Kidney (tissue), 14 donors: ENCODE data around the gene TRPC6. TPM values are rescaled to one million over a fixed set of nuclear protein-coding genes. Genes with fewer than 3 reads are reported as not detected.

Experiments
- DNase-seq, 5 donors: peaks; one replicate each; pipeline ENCODE4 v3.0.0-alpha.2; 2013 to 2020
- FAIRE-seq: peaks from 2 replicates; lab custom pipeline; 2012; peaks lifted over from hg19 to GRCh38; lab: Jason Lieb, UNC
- H3K27ac ChIP-seq, 2 donors: one replicate each; pipeline ENCODE4 v1.7.0; 2013; ENCODE audit warnings: low read depth in 2 of 2, low read length in 2 of 2, inconsistent platforms in 1 of 2
- H3K27me3 ChIP-seq: one replicate; pipeline ENCODE4 v1.7.1; 2013; ENCODE audit warnings: low read length, inconsistent platforms; ENCODE audit not compliant: control insufficient read depth, insufficient read depth
- H3K36me3 ChIP-seq, 3 donors: one replicate each; pipeline versions ENCODE4 v1.7.0 to v1.7.1; 2013; ENCODE audit warnings: low read length in 3 of 3, control low read depth in 1 of 3, inconsistent platforms in 1 of 3; ENCODE audit not compliant: insufficient read depth in 3 of 3, control insufficient read depth in 2 of 3
- H3K4me1 ChIP-seq, 3 donors: one replicate each; pipeline versions ENCODE4 v1.7.0 to v1.7.1; 2013; ENCODE audit warnings: low read length in 3 of 3, inconsistent platforms in 1 of 3, low read depth in 1 of 3; ENCODE audit not compliant: control insufficient read depth in 2 of 3, insufficient read depth in 2 of 3
- H3K4me3 ChIP-seq, 3 donors: one replicate each; pipeline versions ENCODE4 v1.7.0 to v1.8.1; 2013; ENCODE audit warnings: low read length in 3 of 3, control low read depth in 1 of 3, inconsistent platforms in 1 of 3
- H3K9ac ChIP-seq, 3 donors: one replicate each; pipeline versions ENCODE4 v1.7.0 to v1.7.1; 2013; ENCODE audit warnings: low read length in 3 of 3, control low read depth in 1 of 3, inconsistent platforms in 1 of 3
- H3K9me3 ChIP-seq, 3 donors: one replicate each; pipeline versions ENCODE4 v1.7.0 to v1.7.1; 2013; ENCODE audit warnings: low read length in 3 of 3, control low read depth in 1 of 3, inconsistent platforms in 1 of 3; ENCODE audit not compliant: control insufficient read depth in 2 of 3, insufficient read depth in 1 of 3
- CTCF ChIP-seq: IDR thresholded peaks from 3 replicates; pipeline ENCODE4 v1.5.1; 2012; ENCODE audit warnings: mild to moderate bottlenecking, moderate library complexity, borderline replicate concordance; ENCODE audit not compliant: insufficient read depth; ENCODE audit errors: extremely low read depth
- intact Hi-C: fragments of 100-400 bp; cut with DNase I; formaldehyde crosslinking; loops from one replicate; pipeline ENCODE4 v1.11.1; 2022
- polyA plus RNA-seq: library from polyadenylated mRNA; stranded (reverse); fragments of 350-450 nt; fragmentation: Illumina TruSeq; extraction: RNeasy Lipid Tissue Mini Kit (QIAGEN cat#74804); gene quantifications from one replicate; pipeline ENCODE4 v1.2.3, GENCODE V29; 2014; ENCODE audit warnings: low read depth, low replicate concordance; ENCODE audit not compliant: insufficient read depth
- total RNA-seq: library from RNA; stranded (reverse); fragmentation: NEBNext Ultra II Directional; extraction: Animal tissue kit (Norgen Biotek cat#: 25700); gene quantifications from one replicate; pipeline ENCODE4 v1.2.1, GENCODE V29; 2021
- donor health status: control.
- donor health status: control.
- donor health status: control.
- donor health status: control.
- donor health status: control.
- donor health status: DM: yes; HTN: yes; CAD: no.
- donor health status: Normal renal cell carcinoma (clear cell type).

TRPC6 gene
- total and polyA plus RNA-seq, 2 donors from 2014 or later, result 1.3 to 1.4 TPM

GRCh38 chr11:101434026-101434643 is 149.7 kb downstream of the TRPC6 start:
- intact Hi-C loops, result no loop called here
- no peak for TF ChIP-seq CTCF
- Histone ChIP-seq H3K36me3 (no peaks in the 10 kb centered on the region), H3K4me3 (no peak overlapping the region), H3K4me1 (no peaks in the 10 kb centered on the region), H3K27me3 (no peaks in the 10 kb centered on the region), H3K9me3 (no peaks in the 10 kb centered on the region), H3K9ac (no peak overlapping the region), H3K27ac (no peak overlapping the region)
- FAIRE-seq (no peak), DNase-seq (no peak)

- Histone ChIP-seq H3K36me3 (no peaks in the 10 kb centered on the region), H3K27me3 (no peaks in the 10 kb centered on the region), H3K4me1 (no peaks in the 10 kb centered on the region), H3K27ac (no peak overlapping the region), H3K4me3 (no peak overlapping the region), H3K9ac (no peak overlapping the region), H3K9me3 (no peaks in the 10 kb centered on the region)
- FAIRE-seq, result no peak
- intact Hi-C loops, result no loop called here
- DNase-seq, result no peak
- TF ChIP-seq CTCF, result no peak
Measured at GRCh38 chr11:101433151-101433550, 150.7 kb downstream of the TRPC6 start.

GRCh38 chr11:101429703-101430540 is 153.9 kb downstream of the TRPC6 start:
- no peak for TF ChIP-seq CTCF
- Histone ChIP-seq H3K4me3 (no peak overlapping the region), H3K9ac (no peak overlapping the region), H3K9me3 (no peaks in the 10 kb centered on the region), H3K4me1 (no peaks in the 10 kb centered on the region), H3K27ac (no peak overlapping the region), H3K27me3 (no peaks in the 10 kb centered on the region), H3K36me3 (no peaks in the 10 kb centered on the region)
- intact Hi-C loops, result no loop called here
- DNase-seq, result no peak
- no peak for FAIRE-seq
